Measurements from ENCODE around the gene ARAP2. TPM values are rescaled to one million over a fixed set of nuclear protein-coding genes. Genes with fewer than 3 reads are reported as not detected.

ARAP2 gene
- total and polyA plus RNA-seq, 11 donors, result 0.38 to 17.0 (median 3.4) TPM

DNA sequence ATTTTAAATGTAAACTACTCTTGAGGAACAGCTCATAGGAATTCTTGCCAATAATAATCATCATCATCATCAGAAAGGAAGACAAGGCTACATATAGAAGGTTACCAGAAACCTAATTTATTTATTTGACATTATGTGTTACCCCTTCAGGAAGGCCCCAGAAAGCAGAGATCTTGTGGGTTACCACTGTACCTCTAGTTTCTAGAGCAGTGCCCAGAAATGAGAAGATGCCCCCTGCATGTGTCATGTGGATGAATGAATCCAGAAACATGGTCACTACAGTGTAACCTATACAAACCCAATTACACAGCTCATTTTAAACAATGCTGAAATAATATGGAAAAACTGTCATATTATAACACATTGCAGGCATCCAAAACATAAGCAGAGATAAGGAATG, 70.4 kb downstream of the ARAP2 start:
- ATAC-seq, result no peak
- Histone ChIP-seq H3K4me3 (no peak overlapping the region), H3K9me3 (no peaks in the 10 kb centered on the region), H3K27me3 (no peaks in the 10 kb centered on the region), H3K4me1 (no peaks in the 10 kb centered on the region), H3K36me3 (peaks cover 0 to 23% (median 0%) of the 10 kb centered on the region in 9 donors), H3K27ac (no peak overlapping the region)
- TF ChIP-seq POLR2A (IDR thresholded peaks at IDR 0.05), result no peak
- TF ChIP-seq, protein P1, sequence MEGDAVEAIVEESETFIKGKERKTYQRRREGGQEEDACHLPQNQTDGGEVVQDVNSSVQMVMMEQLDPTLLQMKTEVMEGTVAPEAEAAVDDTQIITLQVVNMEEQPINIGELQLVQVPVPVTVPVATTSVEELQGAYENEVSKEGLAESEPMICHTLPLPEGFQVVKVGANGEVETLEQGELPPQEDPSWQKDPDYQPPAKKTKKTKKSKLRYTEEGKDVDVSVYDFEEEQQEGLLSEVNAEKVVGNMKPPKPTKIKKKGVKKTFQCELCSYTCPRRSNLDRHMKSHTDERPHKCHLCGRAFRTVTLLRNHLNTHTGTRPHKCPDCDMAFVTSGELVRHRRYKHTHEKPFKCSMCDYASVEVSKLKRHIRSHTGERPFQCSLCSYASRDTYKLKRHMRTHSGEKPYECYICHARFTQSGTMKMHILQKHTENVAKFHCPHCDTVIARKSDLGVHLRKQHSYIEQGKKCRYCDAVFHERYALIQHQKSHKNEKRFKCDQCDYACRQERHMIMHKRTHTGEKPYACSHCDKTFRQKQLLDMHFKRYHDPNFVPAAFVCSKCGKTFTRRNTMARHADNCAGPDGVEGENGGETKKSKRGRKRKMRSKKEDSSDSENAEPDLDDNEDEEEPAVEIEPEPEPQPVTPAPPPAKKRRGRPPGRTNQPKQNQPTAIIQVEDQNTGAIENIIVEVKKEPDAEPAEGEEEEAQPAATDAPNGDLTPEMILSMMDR (IDR thresholded peaks at IDR 0.05), result no peak
- no peak for DNase-seq
- intact Hi-C loops (cut with DNase I), result no loop called here

DNA sequence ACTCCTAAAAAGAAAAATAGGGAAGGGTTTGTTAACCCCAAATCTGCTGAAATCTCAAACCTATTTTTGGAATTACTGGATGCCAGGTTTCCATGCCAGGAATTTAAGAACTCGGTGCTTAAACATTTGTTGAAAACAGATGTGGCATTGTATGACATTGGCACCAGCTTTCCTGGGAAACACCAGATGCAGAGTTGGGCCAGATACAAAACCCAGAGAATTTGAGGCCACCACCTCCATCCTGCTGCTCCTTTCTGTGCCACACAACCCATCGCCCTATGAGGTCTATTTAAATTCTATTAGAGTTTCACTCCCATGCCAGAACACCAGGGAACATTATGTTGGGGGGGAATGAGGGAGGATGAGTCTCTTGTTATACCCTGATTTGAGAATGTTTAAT, 71.7 kb downstream of the ARAP2 start:
- Histone ChIP-seq H3K27ac (no peak overlapping the region), H3K9me3 (no peaks in the 10 kb centered on the region), H3K36me3 (peaks cover 0 to 14% (median 0%) of the 10 kb centered on the region in 9 donors), H3K27me3 (no peaks in the 10 kb centered on the region), H3K4me1 (no peaks in the 10 kb centered on the region), H3K4me3 (no peak overlapping the region)
- DNase-seq, result no peak
- 44 to 61% (median 53%) methylated on average over 2 of the region's 2 CpGs for WGBS, 4 donors
- no peak for ATAC-seq
- intact Hi-C loops (cut with DNase I), result no loop called here
- TF ChIP-seq POLR2A (IDR thresholded peaks at IDR 0.05), result no peak
- TF ChIP-seq, protein P1 (IDR thresholded peaks at IDR 0.05), result no peak

DNA sequence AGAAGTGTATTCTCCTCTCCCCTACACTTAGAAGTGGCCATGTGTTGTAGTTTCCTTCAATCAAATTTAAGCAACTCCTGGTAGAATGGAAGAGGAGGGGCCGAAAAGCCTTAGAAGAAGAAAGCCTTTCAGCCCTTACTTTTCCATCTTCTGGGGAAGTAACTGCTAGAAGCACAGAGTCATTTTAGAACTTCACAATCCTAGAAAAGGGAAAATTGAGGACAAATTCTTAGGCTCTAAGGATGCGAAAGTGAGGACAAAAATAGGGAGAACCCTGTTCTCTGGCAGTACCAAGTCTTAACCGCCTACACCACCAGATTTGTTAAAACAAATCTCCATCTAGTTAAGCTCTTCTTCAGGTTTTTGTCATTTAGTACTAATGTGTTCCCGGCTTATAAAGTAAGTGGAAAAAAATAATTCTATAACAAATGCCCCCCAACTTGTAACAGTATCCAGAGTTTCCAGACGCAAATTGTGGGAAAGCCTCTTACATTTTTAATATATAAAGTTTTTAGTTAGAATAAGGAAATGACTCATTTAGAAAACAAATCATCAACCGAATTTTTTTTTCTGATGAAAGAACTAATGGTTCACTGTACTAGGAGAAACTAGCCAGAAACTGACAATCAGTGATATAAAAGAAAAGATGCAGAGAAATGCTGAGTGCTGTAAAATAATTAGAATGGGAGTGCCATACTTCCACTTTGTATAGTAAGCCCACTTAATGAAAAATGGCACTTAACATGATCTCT, 76.0 kb downstream of the ARAP2 start:
- Histone ChIP-seq H3K27me3 (no peaks in the 10 kb centered on the region), H3K9me3 (no peaks in the 10 kb centered on the region), H3K27ac (no peak overlapping the region), H3K4me1 (no peaks in the 10 kb centered on the region), H3K4me3 (no peak overlapping the region), H3K36me3 (peaks cover 0 to 22% (median 0%) of the 10 kb centered on the region in 9 donors)
- DNase-seq, result no peak
- intact Hi-C loops (cut with DNase I), result no loop called here
- ATAC-seq, result no peak
- WGBS, 4 donors, result 80 to 86% (median 83%) methylated on average over 6 of the region's 6 CpGs
- no peak for TF ChIP-seq POLR2A (IDR thresholded peaks at IDR 0.05)
- TF ChIP-seq, protein P1 (IDR thresholded peaks at IDR 0.05), result no peak

DNA sequence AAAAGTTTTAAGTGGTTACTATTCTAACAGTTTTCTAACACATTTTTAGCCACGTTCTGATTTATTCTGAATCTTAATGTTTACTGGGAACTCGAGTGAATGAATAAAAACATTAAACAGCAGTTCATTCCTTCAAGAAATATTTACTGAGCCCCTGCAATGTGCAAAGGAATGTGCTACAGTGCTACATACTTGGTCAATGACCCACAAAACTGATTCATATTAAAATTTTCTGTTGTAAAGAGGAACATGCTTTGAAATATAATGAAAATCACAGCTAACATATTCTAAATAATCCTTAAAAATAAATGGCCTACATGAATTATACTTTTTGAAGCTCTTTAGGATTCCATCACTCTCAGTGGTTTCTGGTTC, 78.7 kb downstream of the ARAP2 start:
- intact Hi-C loops (cut with DNase I), result no loop called here
- H3K36me3 ChIP-seq, result peaks cover 0 to 37% (median 0%) of the 10 kb centered on the region in 9 donors
- no peaks in the 10 kb centered on the region for H3K9me3 ChIP-seq
- TF ChIP-seq, protein P1 (IDR thresholded peaks at IDR 0.05), result no peak
- no peak for TF ChIP-seq POLR2A (IDR thresholded peaks at IDR 0.05)
- 56 to 66% (median 58%) methylated on average over 2 of the region's 2 CpGs for WGBS, 4 donors
- H3K4me1 ChIP-seq, result no peaks in the 10 kb centered on the region
- no peaks in the 10 kb centered on the region for H3K27me3 ChIP-seq
- H3K27ac ChIP-seq, result no peak overlapping the region
- DNase-seq, result no peak
- H3K4me3 ChIP-seq, result no peak overlapping the region
- ATAC-seq, result no peak
